GM19238 (cell line): ENCODE results near the gene EXOC4.
"Not testable (repeated sequence)": the region's sequence is repeated elsewhere in the genome, so short reads cannot be mapped to it uniquely, and the experiment has no call there.

Experiments
- DNase-seq: peaks from one replicate; pipeline ENCODE4 v3.0.0; 2011; ENCODE audit warnings: low spot score; ENCODE audit not compliant: insufficient read length

Gene EXOC4

GRCh38 chr7:133857376-133858119, 604.7 kb downstream of the EXOC4 start:
- no peak for DNase-seq

GRCh38 chr7:133858311-133858710, 605.4 kb downstream of the EXOC4 start:
- no peak for DNase-seq

GRCh38 chr7:133859231-133859630, 606.4 kb downstream of the EXOC4 start:
- no peak for DNase-seq

- no peak for DNase-seq
These were observed 607.1 kb downstream of the EXOC4 start for GRCh38 chr7:133859871-133860450.

GRCh38 chr7:133860628-133861335, 607.9 kb downstream of the EXOC4 start:
- DNase-seq = no peak

- no peak for DNase-seq
These were observed 609.0 kb downstream of the EXOC4 start for GRCh38 chr7:133861876-133862275.

- DNase-seq = no peak
These were observed 610.6 kb downstream of the EXOC4 start for GRCh38 chr7:133863362-133864061.

GRCh38 chr7:133869556-133869955, 616.7 kb downstream of the EXOC4 start:
- no peak for DNase-seq

GRCh38 chr7:133871757-133872156, 618.9 kb downstream of the EXOC4 start:
- DNase-seq = no peak

GRCh38 chr7:133873187-133873586, 620.3 kb downstream of the EXOC4 start:
- DNase-seq = no peak

- no peak for DNase-seq
These were observed 620.8 kb downstream of the EXOC4 start for GRCh38 chr7:133873631-133874030.

- DNase-seq = no peak
These were observed 630.7 kb downstream of the EXOC4 start for GRCh38 chr7:133883591-133883990.

GRCh38 chr7:133885213-133885612, 632.3 kb downstream of the EXOC4 start:
- DNase-seq = no peak

- no peak for DNase-seq
These were observed 633.2 kb downstream of the EXOC4 start for GRCh38 chr7:133886086-133886485.

GRCh38 chr7:133886797-133887196, 633.9 kb downstream of the EXOC4 start:
- no peak for DNase-seq

- no peak for DNase-seq
These were observed 634.6 kb downstream of the EXOC4 start for GRCh38 chr7:133887459-133887858.

GRCh38 chr7:133888061-133888930, 635.4 kb downstream of the EXOC4 start:
- no peak for DNase-seq

- DNase-seq = no peak
These were observed 651.9 kb downstream of the EXOC4 start for GRCh38 chr7:133904776-133905175.

- DNase-seq = not testable (repeated sequence)
These were observed 653.7 kb downstream of the EXOC4 start for GRCh38 chr7:133906553-133906952.

GRCh38 chr7:133910761-133911160, 657.9 kb downstream of the EXOC4 start:
- no peak for DNase-seq

GRCh38 chr7:133911724-133912123, 658.8 kb downstream of the EXOC4 start:
- DNase-seq = no peak
